Activated CD4-positive, alpha-beta T cell treated with anti-CD3 and anti-CD28 coated beads, Interleukin-2, Interleukin-6, amounts not matched to agents 100 ng/mL and 50 ng/mL, durations not matched to agents 16 hours and 8 hours (primary cell): ENCODE data around the gene ACTL6B.

Experiments used
- DNase-seq: peaks from one replicate; pipeline ENCODE4 v3.0.0-alpha.2; 2020

ACTL6B gene

DNA sequence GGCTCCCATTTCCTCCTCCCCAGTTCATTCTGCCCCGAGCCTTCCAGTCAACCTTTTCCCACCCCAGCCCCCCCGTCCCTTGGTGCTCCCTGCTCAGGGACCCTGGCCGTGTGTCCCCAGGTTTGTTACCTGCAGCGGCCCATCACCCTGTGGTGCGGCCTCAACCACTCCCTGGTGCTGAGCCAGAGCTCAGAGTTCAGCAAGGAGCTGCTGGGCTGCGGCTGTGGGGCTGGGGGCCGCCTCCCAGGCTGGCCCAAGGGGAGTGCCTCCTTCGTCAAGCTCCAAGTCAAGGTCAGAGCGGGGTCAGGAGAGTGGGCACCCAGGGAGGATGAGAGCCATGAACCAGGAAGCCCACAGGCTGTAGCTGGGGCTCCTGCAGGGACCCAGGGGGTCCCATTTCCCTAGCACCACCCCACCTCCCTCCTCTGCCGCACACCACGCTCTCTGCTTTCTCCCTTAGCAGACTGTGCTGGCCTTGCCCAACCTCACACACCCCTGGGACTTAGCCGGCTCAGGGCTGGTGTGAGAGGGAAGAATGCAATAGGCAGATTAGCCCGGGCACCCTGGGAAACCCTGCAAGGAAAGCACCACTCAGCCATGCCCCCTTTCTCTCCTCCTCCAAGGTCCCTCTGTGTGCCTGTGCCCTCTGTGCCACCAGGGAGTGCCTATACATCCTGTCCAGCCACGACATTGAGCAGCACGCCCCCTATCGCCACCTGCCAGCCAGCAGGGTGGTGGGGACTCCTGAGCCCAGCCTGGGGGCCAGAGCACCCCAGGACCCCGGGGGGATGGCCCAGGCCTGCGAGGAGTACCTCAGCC is 56.1 kb downstream of the ACTL6B start:
- DNase-seq, result no peak

DNA sequence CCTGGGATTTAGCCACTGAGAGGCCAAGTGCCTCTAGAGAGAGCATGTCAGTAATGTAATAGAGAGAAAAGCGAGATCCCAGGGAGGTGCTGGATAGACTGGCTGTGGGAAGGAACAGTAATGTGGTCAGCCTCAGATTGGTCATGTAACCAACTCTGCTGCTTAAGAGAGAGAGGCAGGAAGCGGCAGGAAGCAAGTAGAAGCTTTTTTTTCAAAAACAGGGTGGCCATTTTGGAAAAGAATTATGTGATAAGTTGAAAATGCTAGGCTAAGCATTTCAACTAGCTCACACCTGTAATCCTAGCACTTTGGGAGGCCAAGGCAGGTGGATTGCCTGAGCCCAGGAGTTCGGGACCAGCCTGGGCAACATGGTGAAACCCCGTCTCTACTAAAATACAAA is 57.8 kb downstream of the ACTL6B start:
- DNase-seq, result no peak

DNA sequence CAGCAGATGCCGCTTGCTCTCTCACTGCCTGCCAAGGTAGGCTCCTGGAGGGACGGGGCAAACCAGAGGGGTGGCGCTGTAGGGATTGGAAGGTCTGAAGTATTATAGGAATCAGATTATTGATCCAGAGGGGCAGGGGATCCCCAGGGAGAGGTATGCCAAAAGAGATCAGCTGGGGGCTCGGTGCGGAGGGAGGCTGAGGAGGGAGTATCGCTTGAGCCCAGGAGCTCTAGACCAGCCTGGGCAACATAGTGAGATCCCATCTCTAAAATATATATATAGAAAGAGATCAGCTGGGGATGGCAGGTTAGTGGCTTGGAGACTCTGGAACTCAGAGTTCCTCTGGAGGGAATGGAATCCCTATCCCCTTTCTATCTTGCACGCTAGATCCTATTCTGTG is 61.1 kb downstream of the ACTL6B start:
- DNase-seq, result no peak
